SK-N-SH treated with all-trans-retinoic acid at 6 μM for 48 hours (cell line): ENCODE data around the gene C13orf46.

Experiments
- ARNTL ChIP-seq: fragments of 450-650 bp; formaldehyde crosslinking; IDR thresholded peaks from 2 replicates; pipeline ENCODE4 v1.5.0; 2020; ENCODE audit warnings: low read depth, mild to moderate bottlenecking, moderate library complexity, borderline replicate concordance
- PATZ1 ChIP-seq: fragments of 250-450 bp; sonication (Bioruptor Pico); IDR thresholded peaks from 2 replicates; pipeline ENCODE4 v1.8.0; 2020; ENCODE audit warnings: mild to moderate bottlenecking, moderate library complexity, borderline replicate concordance
- PPARA ChIP-seq: fragments of 250-450 bp; sonication (Bioruptor Pico); IDR thresholded peaks from 2 replicates; pipeline ENCODE4 v1.5.0; 2020; ENCODE audit warnings: mild to moderate bottlenecking, borderline replicate concordance
- SNAI2 ChIP-seq: fragments of 250-450 bp; sonication (Bioruptor Pico); IDR thresholded peaks from 2 replicates; pipeline ENCODE4 v1.5.0; 2020; ENCODE audit warnings: mild to moderate bottlenecking, moderate library complexity
- TOX ChIP-seq: fragments of 250-450 bp; sonication (Bioruptor Pico); IDR thresholded peaks from 2 replicates; pipeline ENCODE4 v1.8.0; 2021; ENCODE audit warnings: mild to moderate bottlenecking, moderate library complexity, borderline replicate concordance
- ZFP3 ChIP-seq: fragments of 250-450 bp; sonication (Bioruptor Pico); IDR thresholded peaks from 2 replicates; pipeline ENCODE4 v1.5.0; 2020; ENCODE audit warnings: mild to moderate bottlenecking, moderate library complexity

GRCh38 chr13:114022309-114022669 lies 48.4 kb upstream of the C13orf46 start:
- TF ChIP-seq PATZ1 (CRISPR knock-in tag) (no peak), SNAI2 (CRISPR knock-in tag) (no peak), ARNTL (no peak), PPARA (CRISPR knock-in tag) (no peak), ZFP3 (CRISPR knock-in tag) (no peak), TOX (CRISPR knock-in tag) (no peak)
